ENCODE measurements around the gene SCAMP2. TPM values are rescaled to one million over a fixed set of nuclear protein-coding genes. Genes with fewer than 3 reads are reported as not detected.

SCAMP2 gene
- total RNA-seq, 3 donors from 2014 or later (not counting 1 experiment from before 2014, with no cell fraction given) = 78.8 to 101 (median 92.8) TPM

DNA sequence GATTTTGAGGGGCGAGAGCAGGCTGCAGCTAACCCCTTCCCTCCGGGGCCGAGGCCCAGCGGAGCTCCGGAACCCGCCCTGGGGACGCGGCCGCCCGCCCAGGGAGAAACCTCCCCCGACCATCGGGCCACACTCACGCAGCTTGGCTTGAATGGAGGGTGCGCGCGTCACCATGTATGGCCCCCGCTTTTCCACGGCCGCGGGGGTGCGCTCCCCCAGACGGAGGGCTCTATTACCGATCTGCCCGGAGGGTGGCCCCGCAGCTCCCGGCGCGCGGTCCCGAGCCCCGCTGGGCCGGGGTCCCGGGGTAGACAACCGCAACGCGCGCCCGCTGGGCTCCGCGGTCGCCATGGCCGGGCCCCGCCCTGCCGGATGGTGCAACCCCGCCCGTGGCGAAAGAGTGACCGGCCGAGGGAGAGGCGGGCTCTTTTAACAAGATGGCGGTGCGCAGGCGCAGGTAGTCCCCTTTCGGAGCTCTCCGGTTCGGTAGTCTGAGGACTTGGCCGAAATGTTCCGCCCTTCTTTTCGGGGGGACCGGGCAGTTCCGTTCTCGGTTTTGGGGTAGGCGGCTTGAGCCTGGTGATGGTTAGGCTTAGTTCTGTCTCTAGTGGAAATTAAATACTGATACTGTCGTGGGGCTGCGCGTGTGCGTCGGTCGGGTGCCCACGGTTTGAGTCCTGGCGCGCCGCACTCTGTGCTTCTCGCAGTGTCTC is 33.4 kb upstream of the SCAMP2 start, which contains the start of gene FAM219B:
Gene FAM219B (minus strand): TSS at position 402 of the 713 bp plus-strand sequence. CDS start 51 bp downstream, at position 351.
- intact Hi-C loops (cut with micrococcal nuclease) = loop anchor here (2.0 to 5.0 kb wide), 3 partner anchors 16 to 64 kb away; partner anchors contain the start of genes COX5A, MPI and ULK3
- whole genome bisulfite sequencing (ENCODE audit: insufficient coverage) = under 1% methylated on average over 74 of the region's 74 CpGs
- Mint-ChIP-seq H3K4me3 (peak within 1 kb of the TSS; percentile 98), H3K27me3 (ENCODE audit: low read depth in 2 of 2) (no peaks in the 10 kb centered on the region), H3K4me1 (peaks cover 20 to 33% of the 10 kb centered on the region in 2 donors), H3K36me3 (no peaks in the 10 kb centered on the region), H3K27ac (peak within 1 kb of the TSS; percentile 93 to 96), H3K9me3 (no peaks in the 10 kb centered on the region)
- Histone ChIP-seq H3K27me3 (ENCODE audit: control insufficient read depth, insufficient read depth, low read length) (no peaks in the 10 kb centered on the region), H3K9me3 (ENCODE audit: control insufficient read depth, insufficient read depth, low read length) (no peaks in the 10 kb centered on the region), H3K4me1 (ENCODE audit: control insufficient read depth, insufficient read depth, low read length) (peaks cover 27% of the 10 kb centered on the region), H3K4me3 (ENCODE audit: low read length) (peak within 1 kb of the TSS; percentile 90), H3K27ac (ENCODE audit: low read length) (peak within 1 kb of the TSS; percentile 75), H3K36me3 (ENCODE audit: control insufficient read depth, insufficient read depth, low read length) (peaks cover 29% of the 10 kb centered on the region)
- peak; percentile 78 to 82 for DNase-seq
- peak; percentile 92 to 95 (median 93) for ATAC-seq
- TF ChIP-seq, protein P1, sequence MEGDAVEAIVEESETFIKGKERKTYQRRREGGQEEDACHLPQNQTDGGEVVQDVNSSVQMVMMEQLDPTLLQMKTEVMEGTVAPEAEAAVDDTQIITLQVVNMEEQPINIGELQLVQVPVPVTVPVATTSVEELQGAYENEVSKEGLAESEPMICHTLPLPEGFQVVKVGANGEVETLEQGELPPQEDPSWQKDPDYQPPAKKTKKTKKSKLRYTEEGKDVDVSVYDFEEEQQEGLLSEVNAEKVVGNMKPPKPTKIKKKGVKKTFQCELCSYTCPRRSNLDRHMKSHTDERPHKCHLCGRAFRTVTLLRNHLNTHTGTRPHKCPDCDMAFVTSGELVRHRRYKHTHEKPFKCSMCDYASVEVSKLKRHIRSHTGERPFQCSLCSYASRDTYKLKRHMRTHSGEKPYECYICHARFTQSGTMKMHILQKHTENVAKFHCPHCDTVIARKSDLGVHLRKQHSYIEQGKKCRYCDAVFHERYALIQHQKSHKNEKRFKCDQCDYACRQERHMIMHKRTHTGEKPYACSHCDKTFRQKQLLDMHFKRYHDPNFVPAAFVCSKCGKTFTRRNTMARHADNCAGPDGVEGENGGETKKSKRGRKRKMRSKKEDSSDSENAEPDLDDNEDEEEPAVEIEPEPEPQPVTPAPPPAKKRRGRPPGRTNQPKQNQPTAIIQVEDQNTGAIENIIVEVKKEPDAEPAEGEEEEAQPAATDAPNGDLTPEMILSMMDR (IDR thresholded peaks at IDR 0.05) = no peak

DNA sequence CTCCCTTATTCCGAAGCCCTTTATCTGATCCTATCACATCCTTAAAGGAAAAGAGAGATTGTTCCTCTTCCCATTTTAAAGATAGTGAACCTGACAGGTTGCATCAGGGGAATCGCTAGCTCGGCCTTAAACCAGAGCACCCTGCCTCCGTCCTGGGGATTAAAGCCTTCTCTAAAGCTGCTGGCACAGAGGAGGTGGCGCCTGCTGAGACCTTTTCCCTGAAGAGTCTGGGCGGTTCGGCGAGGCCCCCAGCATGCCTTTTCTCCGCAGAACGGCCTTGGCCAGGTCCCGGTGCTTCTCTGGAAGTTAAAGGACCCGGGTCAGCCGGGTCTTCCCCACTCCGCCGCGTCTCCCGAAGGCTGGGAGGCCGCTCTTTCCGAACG is 32.9 kb upstream of the SCAMP2 start:
- peaks cover 30% of the 10 kb centered on the region for H3K36me3 ChIP-seq (ENCODE audit: control insufficient read depth, insufficient read depth, low read length)
- H3K9me3 ChIP-seq (ENCODE audit: control insufficient read depth, insufficient read depth, low read length) = no peaks in the 10 kb centered on the region
- TF ChIP-seq, protein P1 (IDR thresholded peaks at IDR 0.05) = no peak
- H3K4me1 Mint-ChIP-seq = peaks cover 20 to 35% of the 10 kb centered on the region in 2 donors
- H3K36me3 Mint-ChIP-seq = no peaks in the 10 kb centered on the region
- H3K4me3 ChIP-seq (ENCODE audit: low read length) = peak overlapping the region; percentile 90
- H3K4me1 ChIP-seq (ENCODE audit: control insufficient read depth, insufficient read depth, low read length) = peaks cover 32% of the 10 kb centered on the region
- DNase-seq (peak in 1 of 2 donors; percentile 53), ATAC-seq (peak; percentile 10 to 39 (median 24))
- H3K27me3 ChIP-seq (ENCODE audit: control insufficient read depth, insufficient read depth, low read length) = no peaks in the 10 kb centered on the region
- peak overlapping the region; percentile 98 for H3K4me3 Mint-ChIP-seq
- under 1% methylated on average over 20 of the region's 20 CpGs for WGBS (ENCODE audit: insufficient coverage)
- H3K27ac Mint-ChIP-seq = peak overlapping the region; percentile 93 to 96
- no peaks in the 10 kb centered on the region for H3K27me3 Mint-ChIP-seq (ENCODE audit: low read depth in 2 of 2)
- H3K9me3 Mint-ChIP-seq = no peaks in the 10 kb centered on the region
- intact Hi-C loops (cut with micrococcal nuclease) = loop anchor here (2.0 to 5.0 kb wide), 3 partner anchors 15 to 64 kb away; partner anchors contain the start of genes COX5A, MPI and ULK3
- H3K27ac ChIP-seq (ENCODE audit: low read length) = peak overlapping the region; percentile 75

DNA sequence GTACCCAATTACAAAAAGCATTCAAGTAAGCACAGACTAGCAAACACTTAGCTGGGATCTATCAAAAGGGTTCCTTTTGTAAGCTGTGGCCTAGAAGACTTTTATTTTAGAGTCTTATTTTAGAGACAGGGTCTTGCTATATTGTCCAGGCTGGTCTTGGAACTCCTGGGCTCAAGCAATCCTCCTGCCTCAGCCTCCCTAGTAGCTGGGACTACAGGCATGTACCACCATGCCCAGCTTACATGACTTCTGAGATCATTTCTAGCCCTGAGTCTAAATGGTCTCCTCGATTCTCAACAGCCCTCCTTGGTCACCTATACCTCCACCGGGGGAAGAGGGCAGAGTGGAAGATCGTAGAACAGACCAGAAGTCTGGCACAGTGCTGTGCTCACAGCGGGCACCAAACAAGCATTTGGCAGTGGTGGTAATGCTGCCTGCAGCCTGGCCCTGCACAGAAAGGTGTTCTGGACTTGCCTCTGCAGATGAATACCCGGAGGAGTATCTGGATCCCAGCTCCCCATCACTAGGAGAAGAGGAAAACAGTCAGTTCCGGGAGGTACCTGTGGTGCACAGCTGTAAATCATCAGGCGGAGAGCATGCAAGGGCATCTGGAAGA is 31.1 kb upstream of the SCAMP2 start:
- TF ChIP-seq, protein P1 (IDR thresholded peaks at IDR 0.05) = no peak
- no peak overlapping the region for H3K27ac ChIP-seq (ENCODE audit: low read length)
- H3K36me3 ChIP-seq (ENCODE audit: control insufficient read depth, insufficient read depth, low read length) = peaks cover 45% of the 10 kb centered on the region
- peak overlapping the region in 1 of 2 donors; percentile 16 for H3K27ac Mint-ChIP-seq
- WGBS (ENCODE audit: insufficient coverage) = 92% methylated on average over 7 of the region's 7 CpGs
- no peak for DNase-seq
- no peaks in the 10 kb centered on the region for H3K27me3 Mint-ChIP-seq (ENCODE audit: low read depth in 2 of 2)
- intact Hi-C loops (cut with micrococcal nuclease) = no loop called here
- peaks cover 34% of the 10 kb centered on the region for H3K4me1 ChIP-seq (ENCODE audit: control insufficient read depth, insufficient read depth, low read length)
- no peak overlapping the region for H3K4me3 Mint-ChIP-seq
- no peaks in the 10 kb centered on the region for H3K27me3 ChIP-seq (ENCODE audit: control insufficient read depth, insufficient read depth, low read length)
- H3K4me1 Mint-ChIP-seq = peaks cover 26 to 42% of the 10 kb centered on the region in 2 donors
- H3K9me3 Mint-ChIP-seq = no peaks in the 10 kb centered on the region
- H3K9me3 ChIP-seq (ENCODE audit: control insufficient read depth, insufficient read depth, low read length) = no peaks in the 10 kb centered on the region
- H3K4me3 ChIP-seq (ENCODE audit: low read length) = no peak overlapping the region
- no peak for ATAC-seq
- H3K36me3 Mint-ChIP-seq = no peaks in the 10 kb centered on the region

Measured in natural killer cell (primary cell).